Endothelial cell of umbilical vein (primary cell): ENCODE measurements around the gene PNPLA5. TPM values are rescaled to one million over a fixed set of nuclear protein-coding genes. Genes with fewer than 3 reads are reported as not detected.

ENCODE experiments used
- BruUV-seq: library from RNA; stranded (reverse); fragments of 400-500 nt; replicated peaks from 2 replicates; lab custom pipeline; 2021; lab: Mats Ljungman, UMichigan
- CTCF ChIA-PET: fragments of 300-600, 350-600 bp; sonication (Branson Sonifier 250); formaldehyde crosslinking; loops from one replicate; lab custom pipeline; 2021; ENCODE audit warnings: antibody characterized with exemption, inconsistent platforms; lab: Charles Lee
- POLR2A ChIA-PET: fragments of 300-600, 350-600 bp; sonication (Branson Sonifier 250); formaldehyde crosslinking; loops from one replicate; lab custom pipeline; 2021; ENCODE audit warnings: antibody characterized with exemption, inconsistent platforms; lab: Charles Lee
- DNase-seq: peaks from one replicate; pipeline ENCODE4 v3.0.0-alpha.2; 2011; ENCODE audit warnings: low read depth, low spot score
- FAIRE-seq: peaks from 2 replicates; lab custom pipeline; 2011; peaks lifted over from hg19 to GRCh38; lab: Jason Lieb, UNC
- H2AFZ ChIP-seq: 2 replicates; pipeline ENCODE4 v1.6.0; 2012; ENCODE audit warnings: low read depth, low read length, control low read depth, inconsistent platforms
- H3K27ac ChIP-seq: 2 replicates; pipeline ENCODE4 v1.5.1; 2011; ENCODE audit warnings: low read depth, mild to moderate bottlenecking, control low read depth, low read length, moderate library complexity; ENCODE audit not compliant: insufficient read depth
- H3K27me3 ChIP-seq, 2 experiments: 2 replicates each; pipeline versions ENCODE4 v1.6.0 to v1.6.1; 2011; ENCODE audit warnings: low read length in 2 of 2, mixed read lengths in 1 of 2; ENCODE audit not compliant: control insufficient read depth in 2 of 2, insufficient read depth in 2 of 2
- H3K36me3 ChIP-seq, 2 experiments: 2 replicates in 1 of 2; 3 replicates in 1 of 2; pipeline ENCODE4 v1.5.1; 2011; ENCODE audit warnings: low read length in 2 of 2, mild to moderate bottlenecking in 1 of 2, moderate library complexity in 1 of 2; ENCODE audit not compliant: control insufficient read depth in 2 of 2, insufficient read depth in 2 of 2; ENCODE audit errors: extremely low read depth in 1 of 2
- H3K4me1 ChIP-seq: 3 replicates; pipeline ENCODE4 v1.5.1; 2011; ENCODE audit warnings: mild to moderate bottlenecking, low read length; ENCODE audit not compliant: control insufficient read depth, insufficient read depth; ENCODE audit errors: extremely low read depth
- H3K4me2 ChIP-seq: 2 replicates; pipeline ENCODE4 v1.6.1; 2011; ENCODE audit warnings: low read length, control low read depth, mixed read lengths; ENCODE audit not compliant: insufficient read depth
- H3K4me3 ChIP-seq, 3 experiments: fragments of 200-600 bp in 1 of 3; sonication (generic), shearing (Covaris generic) in 1 of 3; replicated peaks in 1 of 3; 2 replicates each; pipeline ENCODE4 v1.5.1; 2011 to 2016; ENCODE audit warnings: control low read depth in 3 of 3, low read length in 3 of 3, mild to moderate bottlenecking in 2 of 3, inconsistent platforms in 1 of 3, low read depth in 1 of 3, moderate library complexity in 1 of 3; ENCODE audit not compliant: insufficient read depth in 1 of 3
- H3K79me2 ChIP-seq: 2 replicates; pipeline ENCODE4 v1.6.0; 2012; ENCODE audit warnings: low read length, inconsistent platforms; ENCODE audit not compliant: control insufficient read depth, insufficient read depth
- H3K9ac ChIP-seq: replicated peaks from 2 replicates; pipeline ENCODE3; 2011; ENCODE audit warnings: low read length, control low read depth; ENCODE audit not compliant: insufficient read depth; ENCODE audit errors: extremely low read depth
- H3K9me1 ChIP-seq: replicated peaks from 3 replicates; pipeline ENCODE4 v1.6.0; 2011; ENCODE audit warnings: mild to moderate bottlenecking, low read length; ENCODE audit not compliant: control insufficient read depth, insufficient read depth; ENCODE audit errors: extremely low read depth
- H3K9me3 ChIP-seq: replicated peaks from 2 replicates; pipeline ENCODE4 v1.5.1; 2012; ENCODE audit warnings: low read length, inconsistent platforms; ENCODE audit not compliant: control insufficient read depth, insufficient read depth
- H4K20me1 ChIP-seq: replicated peaks from 2 replicates; pipeline ENCODE3; 2011; ENCODE audit warnings: mild to moderate bottlenecking, low read length; ENCODE audit not compliant: control insufficient read depth, insufficient read depth; ENCODE audit errors: extremely low read depth
- CTCF ChIP-seq, 2 donors: IDR thresholded peaks; 1 replicate in 1 of 2; 2 replicates in 1 of 2; pipeline ENCODE4 v1.5.1; 2011; ENCODE audit warnings: low read length in 2 of 2, mild to moderate bottlenecking in 2 of 2, moderate library complexity in 2 of 2, control low read depth in 1 of 2, inconsistent platforms in 1 of 2, low read depth in 1 of 2; ENCODE audit not compliant: insufficient read depth in 1 of 2; ENCODE audit errors: extremely low read depth in 1 of 2
- EZH2 ChIP-seq: IDR thresholded peaks from 2 replicates; pipeline ENCODE4 v1.6.1; 2012; ENCODE audit warnings: borderline replicate concordance, low read depth, mild to moderate bottlenecking, moderate library complexity, low read length, inconsistent platforms; ENCODE audit not compliant: severe bottlenecking
- FOS ChIP-seq: IDR thresholded peaks from 2 replicates; pipeline ENCODE4 v1.6.1; 2011; ENCODE audit warnings: mild to moderate bottlenecking, low read length, moderate library complexity, borderline replicate concordance; ENCODE audit not compliant: insufficient read depth
- GATA2 ChIP-seq: IDR thresholded peaks from 2 replicates; pipeline ENCODE4 v1.7.0; 2011; ENCODE audit warnings: low read depth, mild to moderate bottlenecking, moderate library complexity, mixed read lengths, low read length; ENCODE audit not compliant: insufficient read length, insufficient read depth
- JUN ChIP-seq: IDR thresholded peaks from 2 replicates; pipeline ENCODE4 v1.6.1; 2011; ENCODE audit warnings: borderline replicate concordance, low read depth; ENCODE audit not compliant: insufficient read length, insufficient read depth
- MAX ChIP-seq: IDR thresholded peaks from 2 replicates; pipeline ENCODE4 v1.6.1; 2011; ENCODE audit not compliant: insufficient read depth, insufficient read length
- MYC ChIP-seq: IDR thresholded peaks from one replicate; pipeline ENCODE4 v1.6.1; 2011; ENCODE audit warnings: mild to moderate bottlenecking, low read depth, low read length
- POLR2A ChIP-seq: IDR thresholded peaks from 2 replicates; pipeline ENCODE4 v1.6.1; 2012; ENCODE audit warnings: low read depth, mild to moderate bottlenecking, control low read depth, low read length
- POLR2AphosphoS5 ChIP-seq: IDR thresholded peaks from 2 replicates; pipeline ENCODE4 v1.6.1; 2012; ENCODE audit warnings: low read depth, mild to moderate bottlenecking, control low read depth, low read length, moderate library complexity; ENCODE audit not compliant: insufficient read depth
- dilution Hi-C: fragments of 300-500 bp; cut with MboI; formaldehyde crosslinking; loops from one replicate; pipeline ENCODE4 v1.15.0; 2019; ENCODE audit warnings: low sequenced_read_pairs; ENCODE audit not compliant: extremely low pct_ligation_motif_present
- intact Hi-C: fragments of 100-400 bp; cut with micrococcal nuclease; formaldehyde crosslinking; loops from one replicate; pipeline ENCODE4 v1.10.0; 2022
- polyA plus RNA-seq, 4 experiments: library from polyadenylated mRNA; depleted of rRNA in 3 of 4; stranded (reverse) in 3 of 4; unstranded in 1 of 4; fragments of >200 nt; gene quantifications; 2 replicates each; pipeline versions ENCODE4 v1.2.1 to v1.2.3, GENCODE V29; 2011 to 2012; ENCODE audit warnings: missing spikeins in 1 of 4
- total RNA-seq: library from RNA; stranded (reverse); gene quantifications from 2 replicates; pipeline ENCODE4 v1.2.3, GENCODE V29; 2021

Gene PNPLA5
- total and polyA plus RNA-seq, 2 donors (not counting 3 experiments of a cell fraction or from before 2014, with no cell fraction given): not detected

- Histone ChIP-seq H3K36me3 (no peaks in the 10 kb centered on the region), H3K27ac (peak within 1 kb of the TSS; percentile 27), H3K79me2 (no peaks in the 10 kb centered on the region), H3K9ac (peak within 1 kb of the TSS; percentile 72), H3K27me3 (no peaks in the 10 kb centered on the region), H3K4me1 (peaks cover 30% of the 10 kb centered on the region), H3K4me2 (peak within 1 kb of the TSS; percentile 74), H3K4me3 (peak within 1 kb of the TSS; percentile 55 to 74 (median 63)), H3K9me3 (no peaks in the 10 kb centered on the region), H4K20me1 (no peaks in the 10 kb centered on the region), H2AFZ (peak within 1 kb of the TSS; percentile 98), H3K9me1 (no peaks in the 10 kb centered on the region)
- POLR2A ChIA-PET: interaction anchor here (0.7 kb wide), 1 partner anchor 580 kb away, joined by 5 read pairs; no protein-coding TSS in a partner anchor
- intact Hi-C loops: loop anchor here (2.0 to 10.0 kb wide), 3 partner anchors 31 to 761 kb away; partner anchors contain the start of genes SAMM50 and TTLL12
- CTCF ChIA-PET: interaction anchor here (1.0 to 3.1 kb wide), 7 partner anchors 9 to 162 kb away, joined by 3 to 21 read pairs (median 4); no protein-coding TSS in a partner anchor
- FAIRE-seq: peak; percentile 94
- DNase-seq: peak; percentile 88
- dilution Hi-C loops: no loop called here
- BruUV-seq: no TSS peak
- TF ChIP-seq JUN (no peak), POLR2A (peak; percentile 47), MYC (no peak), CTCF (IDR thresholded peaks at IDR 0.05; ENCODE audit: extremely low read depth in 1 of 2, insufficient read depth in 1 of 2, low read depth in 1 of 2, low read length in 2 of 2) (peak; percentile 29 to 36), GATA2 (no peak), MAX (peak; percentile 59), POLR2AphosphoS5 (peak; percentile 43), FOS (no peak), EZH2 (no peak)
Observed at GRCh38 chr22:43923631-43924464, 32.0 kb upstream of the PNPLA5 start, which contains the start of gene PNPLA3. Gene PNPLA3 (plus strand): TSS chr22:43923805. CDS start chr22:43923912, 107 bp downstream.
